Astrocyte of the spinal cord (primary cell): Measurements from ENCODE around the gene SNIP1.
A peak's percentile ranks its signal among the peaks of the same experiment; 100 is the strongest.
"Not testable (repeated sequence)": the region's sequence is repeated elsewhere in the genome, so short reads cannot be mapped to it uniquely, and the experiment has no call there.

ENCODE experiments used
- DNase-seq: peaks from one replicate; pipeline ENCODE4 v3.0.0; 2011; ENCODE audit warnings: low read depth, low spot score
- H3K4me3 ChIP-seq: 2 replicates; pipeline ENCODE4 v1.5.1; 2011; ENCODE audit warnings: low read depth, mild to moderate bottlenecking, low read length, moderate library complexity
- in situ Hi-C: cut with HindIII; loops from 2 replicates; pipeline ENCODE4 v1.10.0; 2017; ENCODE audit warnings: low sequenced_read_pairs
- TF ChIP-seq, protein P1 (sequence below): IDR thresholded peaks from 2 replicates; pipeline ENCODE4 v1.5.1; 2012; ENCODE audit warnings: low read depth, mild to moderate bottlenecking, low read length, inconsistent platforms

The SNIP1 gene

DNA sequence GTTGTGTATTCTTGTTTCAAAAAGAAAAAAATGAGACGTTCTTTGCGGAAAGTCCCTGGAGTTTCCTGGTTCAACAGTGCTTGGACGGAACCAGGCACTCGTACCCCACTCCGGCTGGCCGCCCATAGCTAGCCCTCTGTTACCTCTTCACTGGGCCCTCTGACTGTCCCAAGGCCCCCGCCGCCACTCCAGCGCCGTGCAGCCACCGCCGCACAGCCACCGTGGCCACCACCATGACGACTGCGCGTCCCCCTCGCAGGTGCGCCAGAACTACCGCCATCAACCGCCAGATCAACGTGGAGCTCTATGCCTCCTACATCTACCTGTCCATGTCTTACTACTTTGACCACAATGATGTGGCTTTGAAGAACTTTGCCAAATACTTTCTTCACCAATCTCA lies 9.6 kb downstream of the SNIP1 start:
- TF ChIP-seq, protein P1, sequence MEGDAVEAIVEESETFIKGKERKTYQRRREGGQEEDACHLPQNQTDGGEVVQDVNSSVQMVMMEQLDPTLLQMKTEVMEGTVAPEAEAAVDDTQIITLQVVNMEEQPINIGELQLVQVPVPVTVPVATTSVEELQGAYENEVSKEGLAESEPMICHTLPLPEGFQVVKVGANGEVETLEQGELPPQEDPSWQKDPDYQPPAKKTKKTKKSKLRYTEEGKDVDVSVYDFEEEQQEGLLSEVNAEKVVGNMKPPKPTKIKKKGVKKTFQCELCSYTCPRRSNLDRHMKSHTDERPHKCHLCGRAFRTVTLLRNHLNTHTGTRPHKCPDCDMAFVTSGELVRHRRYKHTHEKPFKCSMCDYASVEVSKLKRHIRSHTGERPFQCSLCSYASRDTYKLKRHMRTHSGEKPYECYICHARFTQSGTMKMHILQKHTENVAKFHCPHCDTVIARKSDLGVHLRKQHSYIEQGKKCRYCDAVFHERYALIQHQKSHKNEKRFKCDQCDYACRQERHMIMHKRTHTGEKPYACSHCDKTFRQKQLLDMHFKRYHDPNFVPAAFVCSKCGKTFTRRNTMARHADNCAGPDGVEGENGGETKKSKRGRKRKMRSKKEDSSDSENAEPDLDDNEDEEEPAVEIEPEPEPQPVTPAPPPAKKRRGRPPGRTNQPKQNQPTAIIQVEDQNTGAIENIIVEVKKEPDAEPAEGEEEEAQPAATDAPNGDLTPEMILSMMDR: no peak
- no peak overlapping the region for H3K4me3 ChIP-seq
- in situ Hi-C loops: no loop called here
- DNase-seq: no peak

DNA sequence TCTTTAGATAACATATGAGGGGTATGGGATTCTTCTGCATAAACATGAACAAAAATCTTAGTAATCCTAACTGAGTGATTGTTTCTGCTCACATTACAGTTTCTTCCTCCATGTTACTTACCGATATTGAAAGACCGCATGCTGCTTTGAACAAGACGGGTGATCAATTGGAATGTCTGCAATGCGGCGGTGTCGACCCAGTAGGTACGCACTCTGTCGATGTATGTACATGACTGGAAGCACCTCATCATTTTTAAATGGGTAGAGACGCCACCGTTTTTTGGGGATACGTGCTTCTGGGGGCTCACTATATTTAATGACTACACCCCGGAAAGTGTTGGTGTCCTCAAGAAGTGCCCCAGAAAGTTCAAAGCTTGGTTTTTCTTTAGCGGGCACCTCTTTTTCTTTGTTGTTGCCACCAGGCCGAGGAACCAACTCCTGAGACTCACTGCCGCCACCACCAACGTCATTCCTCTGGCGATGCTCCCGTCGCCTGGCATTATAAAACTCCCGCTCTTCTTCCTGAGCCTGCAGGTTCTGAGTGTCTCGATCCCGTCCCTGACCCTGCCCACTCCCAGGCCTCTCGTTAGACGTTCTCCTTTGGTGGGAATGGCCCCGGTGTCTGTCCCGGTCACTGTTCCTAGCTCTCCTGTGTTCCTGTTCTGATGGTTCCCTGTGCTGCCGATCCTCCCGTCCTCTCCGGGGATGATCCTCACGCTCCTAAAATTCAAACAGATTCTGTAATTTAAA lies 13.9 kb downstream of the SNIP1 start:
- no peak overlapping the region for H3K4me3 ChIP-seq
- no peak for DNase-seq
- TF ChIP-seq, protein P1: no peak
- in situ Hi-C loops: no loop called here

DNA sequence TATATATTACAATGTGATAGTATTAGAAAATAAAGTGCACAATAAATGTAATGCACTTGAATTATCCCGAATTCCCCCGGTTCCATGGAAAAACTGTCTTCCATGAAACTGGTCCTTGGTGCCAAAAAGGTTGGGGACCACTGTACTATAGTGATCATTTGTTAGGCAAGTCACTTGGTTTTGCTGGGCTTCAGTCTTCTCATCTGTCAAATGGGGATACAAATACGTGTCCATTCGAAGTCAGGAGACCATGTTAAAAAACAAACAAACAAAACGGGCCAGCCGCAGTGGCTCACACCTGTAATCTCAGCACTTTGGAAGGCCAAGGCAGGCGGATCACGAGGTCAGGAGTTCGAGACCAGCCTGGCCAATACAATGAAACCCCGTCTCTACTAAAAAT lies 14.9 kb downstream of the SNIP1 start:
- DNase-seq, in situ Hi-C loops, H3K4me3 ChIP-seq: not testable (repeated sequence)

DNA sequence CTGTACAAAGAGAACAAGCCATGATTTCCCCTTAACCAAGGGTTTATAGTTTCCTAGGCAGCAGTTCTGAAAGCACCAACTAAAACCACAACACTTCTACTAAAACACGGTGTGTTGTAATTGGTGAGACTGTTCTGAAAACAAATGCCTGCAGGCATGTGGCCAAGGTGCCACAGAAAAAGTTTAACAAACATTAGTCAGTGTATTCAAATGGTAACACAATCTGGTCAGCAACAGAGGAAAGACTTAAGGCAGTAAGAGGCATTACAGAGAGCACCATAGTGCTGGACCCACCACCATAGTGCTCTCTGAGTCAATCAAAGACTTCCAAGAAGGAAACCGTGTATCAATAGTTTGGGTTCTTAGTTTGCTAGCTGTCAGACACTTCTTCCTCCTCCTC lies 16.7 kb downstream of the SNIP1 start:
- TF ChIP-seq, protein P1: no peak
- peak; percentile 73 for DNase-seq
- in situ Hi-C loops: no loop called here
- no peak overlapping the region for H3K4me3 ChIP-seq

DNA sequence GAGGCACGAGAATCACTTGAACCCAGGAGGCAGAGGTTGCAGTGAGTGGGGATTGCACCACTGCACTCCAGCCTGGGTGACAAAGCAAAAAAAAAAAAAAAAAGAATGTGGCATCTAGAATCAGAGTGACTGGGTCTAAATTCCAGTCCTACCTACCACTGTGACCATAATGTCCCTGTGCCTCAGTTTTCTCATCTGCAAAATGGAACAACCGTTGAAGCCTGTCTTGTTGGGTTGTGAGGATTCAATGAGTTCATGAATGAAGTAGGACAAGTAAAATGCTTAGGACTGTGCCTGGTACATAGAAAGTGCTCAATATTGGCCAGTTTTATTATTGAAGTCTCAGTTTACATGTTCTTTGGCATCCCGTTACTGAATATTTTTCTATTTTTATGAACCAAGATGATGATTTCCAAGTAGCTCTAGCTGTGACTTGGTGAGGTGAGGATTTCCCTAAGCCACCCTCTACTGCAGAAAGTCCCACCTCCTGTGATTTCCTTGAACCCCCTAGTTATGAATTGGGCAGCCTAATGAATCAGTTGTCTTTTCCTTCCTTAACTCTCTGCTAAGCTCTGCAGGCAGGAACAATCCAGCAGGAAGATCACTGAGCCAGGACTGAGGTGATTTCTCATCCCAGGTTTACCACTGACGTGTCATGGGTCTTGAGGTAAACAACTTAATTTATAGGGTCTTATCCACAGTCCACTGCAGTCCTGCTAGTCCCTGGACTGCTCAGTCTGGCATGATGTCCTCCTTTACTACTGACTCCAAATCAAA lies 20.6 kb downstream of the SNIP1 start:
- TF ChIP-seq, protein P1: no peak
- in situ Hi-C loops: no loop called here

DNA sequence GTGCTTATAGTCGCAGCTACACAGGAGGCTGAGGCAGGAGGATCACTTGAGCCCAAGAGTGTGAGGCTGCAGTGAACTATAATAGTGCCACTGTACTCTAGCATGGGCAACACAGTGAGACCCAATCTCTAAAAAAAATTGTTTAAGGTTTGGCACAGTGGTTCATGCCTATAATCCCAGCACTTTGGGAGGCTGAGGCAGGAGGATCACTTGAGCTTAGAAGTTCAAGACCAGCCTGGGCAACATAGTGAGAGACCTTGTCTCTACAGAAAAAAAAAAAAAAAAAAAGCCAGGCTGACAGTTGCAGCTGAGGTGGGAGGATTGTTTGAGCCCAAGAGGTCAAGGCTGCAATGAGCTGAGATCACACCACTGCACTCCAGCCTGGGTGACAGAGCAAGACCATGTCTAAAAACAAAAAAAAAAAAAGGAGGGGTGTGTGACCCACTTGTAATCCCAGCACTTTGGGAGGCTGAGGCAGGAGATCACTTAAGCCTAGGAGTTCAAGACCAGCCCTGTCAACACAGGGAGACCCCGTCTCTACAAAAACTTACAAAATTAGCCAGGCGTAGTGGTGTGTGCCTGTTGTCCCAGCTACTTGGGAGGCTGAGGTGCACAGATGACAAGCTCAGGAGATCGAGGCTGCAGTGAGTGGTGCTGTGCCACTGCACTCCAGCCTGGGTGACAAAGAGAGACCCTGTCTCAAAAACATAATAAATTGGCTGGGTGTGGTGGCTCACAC lies 21.5 kb downstream of the SNIP1 start:
- H3K4me3 ChIP-seq, DNase-seq, in situ Hi-C loops: not testable (repeated sequence)

More for the DNA sequence above, 20.6 kb downstream of the SNIP1 start:
- no peak overlapping the region for H3K4me3 ChIP-seq
- DNase-seq: no peak

GRCh38 chr1:37529888-37530287 lies 24.2 kb downstream of the SNIP1 start:
- DNase-seq, H3K4me3 ChIP-seq, in situ Hi-C loops: not testable (repeated sequence)

GRCh38 chr1:37519613-37520012 lies 34.5 kb downstream of the SNIP1 start:
- DNase-seq: no peak
- in situ Hi-C loops: no loop called here
- TF ChIP-seq, protein P1: no peak
- no peak overlapping the region for H3K4me3 ChIP-seq

DNA sequence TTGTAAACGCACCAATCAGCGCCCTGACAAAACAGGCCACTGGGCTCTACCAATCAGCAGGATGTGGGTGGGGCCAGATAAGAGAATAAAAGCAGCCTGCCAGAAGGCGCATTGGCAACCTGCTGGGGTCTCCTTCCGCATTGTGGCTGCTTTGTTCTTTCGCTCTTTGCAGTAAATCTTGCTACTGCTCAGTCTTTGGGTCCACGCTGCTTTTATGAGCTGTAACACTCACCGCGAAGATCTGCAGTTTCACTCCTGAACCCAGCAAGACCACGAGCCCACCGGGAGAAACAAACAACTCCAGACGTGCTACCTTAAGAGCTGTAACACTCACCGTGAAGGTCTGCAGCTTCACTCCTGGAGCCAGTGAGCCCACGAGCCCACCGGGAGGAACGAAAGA lies 35.2 kb downstream of the SNIP1 start:
- in situ Hi-C loops, DNase-seq, H3K4me3 ChIP-seq: not testable (repeated sequence)

DNA sequence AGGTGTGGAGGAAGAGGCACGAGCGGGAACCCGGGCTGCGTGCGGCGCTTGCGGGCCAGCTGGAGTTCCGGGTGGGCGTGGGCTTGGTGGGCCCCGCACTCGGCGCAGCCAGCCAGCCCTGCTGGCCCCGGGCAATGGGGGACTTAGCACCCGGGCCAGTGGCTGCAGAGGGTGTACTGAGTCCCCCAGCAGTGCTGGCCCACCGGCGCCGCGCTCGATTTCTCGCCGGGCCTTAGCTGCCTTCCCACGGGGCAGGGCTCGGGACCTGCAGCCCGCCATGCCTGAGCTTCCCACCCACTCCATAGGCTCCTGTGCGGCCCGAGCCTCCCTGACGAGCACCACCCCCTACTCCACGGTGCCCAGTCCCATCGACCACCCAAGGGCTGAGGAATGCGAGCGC lies 35.9 kb downstream of the SNIP1 start:
- in situ Hi-C loops, H3K4me3 ChIP-seq, DNase-seq: not testable (repeated sequence)
